ENCODE results near the gene HIC2.
"Not testable (repeated sequence)": the region's sequence is repeated elsewhere in the genome, so short reads cannot be mapped to it uniquely, and the experiment has no call there.

DNA sequence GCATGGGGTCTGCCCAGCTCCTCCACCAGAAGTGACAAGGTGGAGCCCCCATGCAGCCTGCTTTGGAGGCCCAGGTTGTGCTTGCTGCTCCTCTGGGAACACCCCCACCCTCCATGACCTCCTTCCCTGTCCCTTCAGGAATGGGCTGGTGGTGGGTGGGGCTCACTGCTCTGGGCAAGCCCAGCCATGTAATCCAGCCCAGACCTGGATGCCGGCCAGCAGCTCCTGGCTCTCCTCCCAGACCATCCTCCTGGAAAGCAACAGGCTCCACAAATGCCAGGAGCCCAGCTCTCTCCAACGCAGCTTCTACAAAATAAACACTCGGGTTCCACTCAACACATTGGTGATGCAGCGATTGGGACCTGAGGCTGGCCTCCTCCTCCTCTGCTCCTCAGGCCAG is 80.8 kb downstream of the HIC2 start:
- TF ChIP-seq, protein P1, sequence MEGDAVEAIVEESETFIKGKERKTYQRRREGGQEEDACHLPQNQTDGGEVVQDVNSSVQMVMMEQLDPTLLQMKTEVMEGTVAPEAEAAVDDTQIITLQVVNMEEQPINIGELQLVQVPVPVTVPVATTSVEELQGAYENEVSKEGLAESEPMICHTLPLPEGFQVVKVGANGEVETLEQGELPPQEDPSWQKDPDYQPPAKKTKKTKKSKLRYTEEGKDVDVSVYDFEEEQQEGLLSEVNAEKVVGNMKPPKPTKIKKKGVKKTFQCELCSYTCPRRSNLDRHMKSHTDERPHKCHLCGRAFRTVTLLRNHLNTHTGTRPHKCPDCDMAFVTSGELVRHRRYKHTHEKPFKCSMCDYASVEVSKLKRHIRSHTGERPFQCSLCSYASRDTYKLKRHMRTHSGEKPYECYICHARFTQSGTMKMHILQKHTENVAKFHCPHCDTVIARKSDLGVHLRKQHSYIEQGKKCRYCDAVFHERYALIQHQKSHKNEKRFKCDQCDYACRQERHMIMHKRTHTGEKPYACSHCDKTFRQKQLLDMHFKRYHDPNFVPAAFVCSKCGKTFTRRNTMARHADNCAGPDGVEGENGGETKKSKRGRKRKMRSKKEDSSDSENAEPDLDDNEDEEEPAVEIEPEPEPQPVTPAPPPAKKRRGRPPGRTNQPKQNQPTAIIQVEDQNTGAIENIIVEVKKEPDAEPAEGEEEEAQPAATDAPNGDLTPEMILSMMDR (IDR thresholded peaks at IDR 0.05) = not testable (repeated sequence)
- not testable (repeated sequence) for TF ChIP-seq POLR2A (IDR thresholded peaks at IDR 0.05)

All from esophagus squamous epithelium (tissue), 4 donors.